AG04449 (cell line): ENCODE measurements around the gene RNF11.

ENCODE experiments used
- CTCF ChIA-PET: fragments of 350-600 bp; formaldehyde crosslinking; extraction: SDS; loops from one replicate; lab custom pipeline; 2021; ENCODE audit warnings: antibody characterized with exemption; lab: Yijun Ruan, JAX
- POLR2A ChIA-PET: fragments of 400-600, 350-600 bp; formaldehyde crosslinking; extraction: SDS; loops from one replicate; lab custom pipeline; 2020; ENCODE audit warnings: antibody characterized with exemption, inconsistent platforms; lab: Yijun Ruan, JAX
- DNase-seq: peaks from one replicate; pipeline ENCODE4 v3.0.0-alpha.2; 2010; ENCODE audit warnings: low read depth, low spot score
- H3K4me3 ChIP-seq: 2 replicates; pipeline ENCODE4 v1.5.1; 2011; ENCODE audit warnings: low read depth, mild to moderate bottlenecking, control low read depth, low read length
- CTCF ChIP-seq: IDR thresholded peaks from one replicate; pipeline ENCODE4 v1.5.1; 2011; ENCODE audit warnings: mild to moderate bottlenecking, moderate library complexity, low read length, control low read depth, inconsistent platforms; ENCODE audit not compliant: insufficient read depth; ENCODE audit errors: missing control alignments

RNF11 gene

DNA sequence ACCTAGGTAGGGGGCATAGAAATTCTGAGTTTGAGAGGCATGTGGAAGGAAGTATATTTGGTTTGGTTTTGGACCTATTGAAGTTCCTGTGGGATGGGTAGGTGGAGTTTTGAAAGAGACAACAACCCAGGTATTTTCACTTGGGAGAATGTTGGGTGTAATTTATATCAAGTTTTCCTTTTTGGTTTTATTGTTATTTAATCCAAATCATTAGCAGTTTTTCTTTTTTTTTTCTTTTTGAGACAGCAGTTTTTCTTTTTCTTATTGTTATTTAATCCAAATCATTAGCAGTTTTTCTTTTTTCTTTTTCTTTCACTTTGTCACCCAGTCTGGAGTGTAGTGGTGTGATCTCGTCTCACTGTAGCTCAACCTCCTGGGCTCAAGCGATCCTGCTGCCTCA, 30.1 kb downstream of the RNF11 start:
- TF ChIP-seq CTCF: no peak
- no peak overlapping the region for H3K4me3 ChIP-seq
- CTCF ChIA-PET: interaction anchor here (2.3 kb wide), 1 partner anchor 77 kb away, joined by 6 read pairs; no protein-coding TSS in a partner anchor
- POLR2A ChIA-PET: no interaction called here
- DNase-seq: no peak

DNA sequence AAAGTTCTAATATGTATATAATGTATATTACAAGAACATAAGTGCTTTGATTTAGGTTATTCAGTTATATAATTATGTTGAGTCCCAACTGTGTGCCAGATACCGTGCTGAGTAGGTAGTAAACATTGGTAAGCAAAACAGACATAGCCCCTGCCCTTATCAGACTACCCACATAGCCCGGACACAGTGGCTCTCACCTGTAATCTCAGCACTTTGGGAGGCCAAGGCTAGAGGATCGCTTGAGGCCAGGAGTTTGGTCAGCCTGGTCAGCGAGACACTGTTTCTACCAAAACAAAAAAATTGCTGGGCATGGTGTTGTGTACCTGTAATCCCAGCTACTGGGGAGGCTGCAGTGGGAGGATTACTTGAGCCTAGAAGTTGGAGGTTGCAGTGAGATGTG, 30.7 kb downstream of the RNF11 start:
- no peak for DNase-seq
- no peak for TF ChIP-seq CTCF
- ChIA-PET POLR2A (no interaction called here), CTCF (interaction anchor here (2.3 to 4.4 kb wide), 2 partner anchors 29 to 78 kb away, joined by 6 to 32 read pairs; no protein-coding TSS in a partner anchor)
- no peak overlapping the region for H3K4me3 ChIP-seq

- H3K4me3 ChIP-seq: no peak overlapping the region
- DNase-seq: no peak
- ChIA-PET POLR2A (no interaction called here), CTCF (interaction anchor here (0.7 to 4.4 kb wide), 5 partner anchors 24 to 79 kb away, joined by 3 to 32 read pairs (median 3); no protein-coding TSS in a partner anchor)
- TF ChIP-seq CTCF: no peak
Observed at GRCh38 chr1:51268634-51269033, 32.6 kb downstream of the RNF11 start.

- DNase-seq: no peak
- CTCF ChIA-PET: interaction anchor here (1.1 to 4.4 kb wide), 2 partner anchors 9 to 25 kb away, joined by 3 to 32 read pairs; no protein-coding TSS in a partner anchor
- no peak for TF ChIP-seq CTCF
- no peak overlapping the region for H3K4me3 ChIP-seq
- POLR2A ChIA-PET: interaction anchor here (1.2 kb wide), 1 partner anchor 35 kb away, joined by 3 read pairs; no protein-coding TSS in a partner anchor
Observed at GRCh38 chr1:51270751-51271150, 34.7 kb downstream of the RNF11 start.

- no peak for DNase-seq
- no peak for TF ChIP-seq CTCF
- no peak overlapping the region for H3K4me3 ChIP-seq
- ChIA-PET POLR2A (no interaction called here), CTCF (interaction anchor here (1.2 kb wide), 1 partner anchor 23 kb away, joined by 10 read pairs; no protein-coding TSS in a partner anchor)
Observed at GRCh38 chr1:51272916-51273315, 36.8 kb downstream of the RNF11 start.

DNA sequence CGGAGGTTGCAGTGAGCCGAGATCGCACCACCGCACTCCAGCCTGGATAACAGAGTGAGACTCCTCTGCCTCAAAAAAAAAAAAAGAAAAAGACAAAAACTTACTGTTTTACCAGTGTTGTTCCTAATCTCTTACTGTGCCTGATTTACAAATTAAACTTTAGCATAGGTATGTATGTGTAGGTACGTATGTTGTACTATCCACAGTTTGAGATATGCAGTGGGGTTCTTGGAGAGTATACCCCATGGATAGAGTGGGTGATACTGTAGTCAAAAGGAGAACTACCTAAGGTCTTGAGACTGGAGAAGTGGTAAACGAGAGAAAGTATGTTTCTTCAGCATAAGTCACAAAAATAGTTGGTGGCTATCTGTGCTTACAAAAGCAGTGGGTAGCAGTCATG, 38.6 kb downstream of the RNF11 start:
- POLR2A ChIA-PET: no interaction called here
- DNase-seq: no peak
- TF ChIP-seq CTCF: no peak
- H3K4me3 ChIP-seq: no peak overlapping the region
- CTCF ChIA-PET: no interaction called here
